OCI-LY1 (cell line): ENCODE measurements around the gene BRI3BP.

Experiments
- EZH2 ChIP-seq: fragments of 200-600 bp; sonication (generic), shearing (Covaris generic); IDR thresholded peaks from 2 replicates; pipeline ENCODE4 v1.8.0; 2017; ENCODE audit warnings: borderline replicate concordance, mixed run types, mild to moderate bottlenecking, antibody characterized with exemption, low read length, moderate library complexity, mixed read lengths
- TF ChIP-seq, protein P1 (sequence below): fragments of 200-600 bp; sonication (generic), shearing (Covaris generic); IDR thresholded peaks from 2 replicates; pipeline ENCODE4 v1.5.1; 2017; ENCODE audit warnings: mild to moderate bottlenecking, antibody characterized with exemption, low read length, moderate library complexity, mixed read lengths

DNA sequence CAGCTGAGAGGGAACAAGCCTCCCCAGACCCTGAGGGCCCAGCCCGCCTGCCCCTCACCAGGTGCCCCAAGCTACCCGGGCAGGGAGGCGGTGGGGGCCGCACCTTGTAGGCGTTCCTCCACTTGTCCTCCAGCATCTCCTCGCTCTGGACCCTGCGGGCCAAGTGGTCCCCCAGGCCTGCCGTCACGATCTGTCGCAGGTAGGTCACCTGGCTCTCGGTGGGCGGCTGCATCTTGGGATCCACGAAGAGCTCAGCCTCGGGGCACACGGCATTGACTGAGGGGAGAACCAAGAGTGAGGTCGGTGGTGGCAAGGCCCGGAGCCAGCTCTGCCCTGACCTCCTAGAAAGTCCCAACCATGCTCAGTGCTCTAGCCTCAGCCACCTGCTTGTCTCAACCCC lies 41.1 kb upstream of the BRI3BP start:
- TF ChIP-seq, protein P1, sequence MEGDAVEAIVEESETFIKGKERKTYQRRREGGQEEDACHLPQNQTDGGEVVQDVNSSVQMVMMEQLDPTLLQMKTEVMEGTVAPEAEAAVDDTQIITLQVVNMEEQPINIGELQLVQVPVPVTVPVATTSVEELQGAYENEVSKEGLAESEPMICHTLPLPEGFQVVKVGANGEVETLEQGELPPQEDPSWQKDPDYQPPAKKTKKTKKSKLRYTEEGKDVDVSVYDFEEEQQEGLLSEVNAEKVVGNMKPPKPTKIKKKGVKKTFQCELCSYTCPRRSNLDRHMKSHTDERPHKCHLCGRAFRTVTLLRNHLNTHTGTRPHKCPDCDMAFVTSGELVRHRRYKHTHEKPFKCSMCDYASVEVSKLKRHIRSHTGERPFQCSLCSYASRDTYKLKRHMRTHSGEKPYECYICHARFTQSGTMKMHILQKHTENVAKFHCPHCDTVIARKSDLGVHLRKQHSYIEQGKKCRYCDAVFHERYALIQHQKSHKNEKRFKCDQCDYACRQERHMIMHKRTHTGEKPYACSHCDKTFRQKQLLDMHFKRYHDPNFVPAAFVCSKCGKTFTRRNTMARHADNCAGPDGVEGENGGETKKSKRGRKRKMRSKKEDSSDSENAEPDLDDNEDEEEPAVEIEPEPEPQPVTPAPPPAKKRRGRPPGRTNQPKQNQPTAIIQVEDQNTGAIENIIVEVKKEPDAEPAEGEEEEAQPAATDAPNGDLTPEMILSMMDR: no peak
- no peak for TF ChIP-seq EZH2
